ENCODE measurements around the gene LIPT2.

GRCh38 chr11:74507582-74507981 lies 14.1 kb upstream of the LIPT2 start:
- TF ChIP-seq PATZ1 (CRISPR knock-in tag; IDR thresholded peaks at IDR 0.05; ENCODE audit: borderline replicate concordance), result no peak
- TF ChIP-seq ZFP30 (CRISPR knock-in tag; IDR thresholded peaks at IDR 0.05), result no peak
- TF ChIP-seq BACH2 (CRISPR knock-in tag; IDR thresholded peaks at IDR 0.05; ENCODE audit: borderline replicate concordance), result no peak
- no peak for TF ChIP-seq ZFP3 (CRISPR knock-in tag; IDR thresholded peaks at IDR 0.05)

Data from SK-N-SH treated with all-trans-retinoic acid at 6 μM for 48 hours (cell line).